Neuronal stem cell (in vitro differentiated cells): Measurements from ENCODE around the gene MRM2.

Source experiments
- DNase-seq: peaks from one replicate; pipeline ENCODE4 v3.0.0-alpha.2; 2013; ENCODE audit warnings: low spot score
- H2AFZ ChIP-seq: one replicate; pipeline ENCODE4 v1.6.1; 2013; ENCODE audit warnings: mild to moderate bottlenecking, low read length, inconsistent platforms
- H2AK5ac ChIP-seq: 2 replicates; pipeline ENCODE4 v1.6.1; 2013; ENCODE audit warnings: low read depth, mild to moderate bottlenecking, inconsistent platforms, low read length, moderate library complexity, mixed read lengths
- H2BK120ac ChIP-seq: 2 replicates; pipeline ENCODE4 v1.6.1; 2013; ENCODE audit warnings: low read depth, mild to moderate bottlenecking, inconsistent platforms, low read length, moderate library complexity, mixed read lengths
- H2BK12ac ChIP-seq: one replicate; pipeline ENCODE4 v1.6.1; 2013; ENCODE audit warnings: low read length, inconsistent platforms
- H2BK15ac ChIP-seq: 2 replicates; pipeline ENCODE4 v1.6.1; 2013; ENCODE audit warnings: mild to moderate bottlenecking, low read length, inconsistent platforms, mixed read lengths
- H2BK5ac ChIP-seq: one replicate; pipeline ENCODE4 v1.6.1; 2013; ENCODE audit warnings: inconsistent platforms, mild to moderate bottlenecking, low read length, moderate library complexity
- H3K14ac ChIP-seq: one replicate; pipeline ENCODE4 v1.6.1; 2013; ENCODE audit warnings: low read length, inconsistent platforms
- H3K18ac ChIP-seq: 2 replicates; pipeline ENCODE4 v1.6.1; 2013; ENCODE audit warnings: low read length, inconsistent platforms
- H3K23ac ChIP-seq: 2 replicates; pipeline ENCODE4 v1.6.1; 2013; ENCODE audit warnings: low read depth, mild to moderate bottlenecking, mixed read lengths, low read length, inconsistent platforms; ENCODE audit not compliant: poor library complexity
- H3K27ac ChIP-seq: replicated peaks from 3 replicates; pipeline ENCODE4 v1.5.1; 2013; ENCODE audit warnings: low read length, inconsistent platforms
- H3K27me3 ChIP-seq, 3 experiments: 2 replicates each; pipeline ENCODE4 v1.6.1; 2013; ENCODE audit warnings: low read length in 3 of 3, mild to moderate bottlenecking in 2 of 3, inconsistent platforms in 1 of 3, low read depth in 1 of 3, mixed read lengths in 1 of 3, moderate library complexity in 1 of 3; ENCODE audit not compliant: control insufficient read depth in 3 of 3, insufficient read depth in 3 of 3
- H3K36me3 ChIP-seq, 2 donors: replicated peaks in 1 of 2; 2 replicates each; pipeline ENCODE4 v1.6.1; 2013; ENCODE audit warnings: low read length in 2 of 2; ENCODE audit not compliant: control insufficient read depth in 2 of 2, insufficient read depth in 2 of 2
- H3K4ac ChIP-seq: 2 replicates; pipeline ENCODE4 v1.6.1; 2013; ENCODE audit warnings: inconsistent platforms, mild to moderate bottlenecking, low read length, moderate library complexity
- H3K4me1 ChIP-seq, 2 donors: 1 replicate in 1 of 2; 2 replicates in 1 of 2; pipeline ENCODE4 v1.6.1; 2013; ENCODE audit warnings: low read length in 2 of 2, low read depth in 1 of 2; ENCODE audit not compliant: control insufficient read depth in 2 of 2, insufficient read depth in 1 of 2
- H3K4me2 ChIP-seq: one replicate; pipeline ENCODE4 v1.6.1; 2013; ENCODE audit warnings: mild to moderate bottlenecking, low read length, inconsistent platforms; ENCODE audit not compliant: insufficient read depth, poor library complexity, severe bottlenecking
- H3K4me3 ChIP-seq, 2 donors: 2 replicates each; pipeline ENCODE4 v1.5.1; 2013; ENCODE audit warnings: low read length in 2 of 2, mild to moderate bottlenecking in 2 of 2, inconsistent platforms in 1 of 2, moderate library complexity in 1 of 2
- H3K79me1 ChIP-seq: one replicate; pipeline ENCODE4 v1.6.1; 2013; ENCODE audit warnings: low read depth, mild to moderate bottlenecking, inconsistent platforms, low read length, moderate library complexity
- H3K9ac ChIP-seq: one replicate; pipeline ENCODE4 v1.6.1; 2013; ENCODE audit warnings: mild to moderate bottlenecking, low read depth, low read length, inconsistent platforms; ENCODE audit not compliant: poor library complexity
- H3K9me3 ChIP-seq, 2 donors: replicated peaks in 1 of 2; 2 replicates each; pipeline versions ENCODE3 to v1.6.1; 2013; ENCODE audit warnings: low read length in 2 of 2, mild to moderate bottlenecking in 2 of 2, inconsistent platforms in 1 of 2, low read depth in 1 of 2, mixed read lengths in 1 of 2, moderate library complexity in 1 of 2; ENCODE audit not compliant: control insufficient read depth in 2 of 2, insufficient read depth in 1 of 2
- H4K8ac ChIP-seq: one replicate; pipeline ENCODE4 v1.6.1; 2013; ENCODE audit warnings: low read depth, mild to moderate bottlenecking, inconsistent platforms, low read length, moderate library complexity
- H4K91ac ChIP-seq: one replicate; pipeline ENCODE4 v1.6.1; 2013; ENCODE audit warnings: low read length, low read depth, mild to moderate bottlenecking, inconsistent platforms; ENCODE audit not compliant: poor library complexity
- WGBS, 2 donors: extraction: QIAGEN DNeasy Blood & Tissue Kit; methylation state at CpG; one replicate each; pipeline ENCODE4 v1.1.7; 2013; ENCODE audit warnings: missing lambda C conversion rate in 2 of 2, mixed read lengths in 1 of 2; ENCODE audit not compliant: insufficient read length in 2 of 2, insufficient replicate concordance in 1 of 2; ENCODE audit errors: extremely low coverage in 2 of 2; 5-methylcytosine and 5-hydroxymethylcytosine counted together

The MRM2 gene

DNA sequence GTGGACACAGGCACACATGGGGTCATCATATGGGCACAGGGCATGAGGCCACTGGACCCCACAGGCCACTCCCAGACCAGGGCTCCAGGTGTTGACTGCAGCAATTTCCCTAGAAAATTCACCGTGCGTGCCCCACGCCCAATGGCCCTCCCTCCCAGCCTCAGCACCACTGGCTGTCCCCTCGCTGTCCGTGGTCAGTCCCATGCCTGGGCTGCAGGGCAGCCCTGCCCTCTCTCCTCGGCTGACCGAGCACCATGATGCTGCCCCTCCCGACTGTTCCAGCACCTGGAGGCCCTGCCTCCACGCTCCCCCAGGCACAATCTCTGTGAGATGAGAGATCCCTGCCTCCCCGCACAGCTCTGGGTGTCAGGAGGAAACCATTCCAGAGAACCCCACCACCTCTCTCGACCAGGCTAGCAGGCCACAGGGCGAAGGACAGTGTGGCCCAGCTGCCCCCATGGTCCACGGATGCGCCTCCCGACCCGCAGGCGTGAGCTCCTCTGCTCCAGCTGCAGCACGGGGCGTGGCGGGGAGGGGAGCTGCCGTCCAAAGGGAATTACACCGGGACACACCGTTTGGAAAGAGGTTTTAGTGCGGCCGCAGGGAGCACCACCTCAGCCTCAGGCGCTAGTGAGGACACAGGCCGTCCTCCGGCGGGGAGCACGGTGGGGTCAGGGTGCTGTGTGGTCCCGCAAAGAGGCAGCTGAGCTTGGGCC lies 12.6 kb upstream of the MRM2 start:
- no peak overlapping the region for H3K14ac ChIP-seq
- H2BK5ac ChIP-seq = peak overlapping the region; percentile 62
- H3K4me2 ChIP-seq = no peak overlapping the region
- peaks cover 0 to 2% of the 10 kb centered on the region in 2 donors for H3K9me3 ChIP-seq
- peak overlapping the region; percentile 55 for H3K23ac ChIP-seq
- no CpG with 5 or more reads among the region's 31 CpGs for WGBS, 2 donors
- DNase-seq = no peak
- no peak overlapping the region for H4K8ac ChIP-seq
- H3K18ac ChIP-seq = peak overlapping the region; percentile 64
- H3K36me3 ChIP-seq = peaks cover 22 to 81% of the 10 kb centered on the region in 2 donors
- peak overlapping the region; percentile 60 for H3K9ac ChIP-seq
- H3K27me3 ChIP-seq = no peaks in the 10 kb centered on the region
- no peak overlapping the region for H2AFZ ChIP-seq
- H3K4me3 ChIP-seq = no peak overlapping the region
- no peak overlapping the region for H2AK5ac ChIP-seq
- H2BK15ac ChIP-seq = no peak overlapping the region
- no peak overlapping the region for H2BK12ac ChIP-seq
- no peak overlapping the region for H2BK120ac ChIP-seq
- no peak overlapping the region for H4K91ac ChIP-seq
- H3K27ac ChIP-seq = no peak overlapping the region
- H3K79me1 ChIP-seq = peaks cover 6% of the 10 kb centered on the region
- no peak overlapping the region for H3K4ac ChIP-seq
- no peaks in the 10 kb centered on the region for H3K4me1 ChIP-seq

- Histone ChIP-seq H2BK120ac (no peak overlapping the region), H3K4ac (peak overlapping the region; percentile 5), H3K9ac (no peak overlapping the region), H3K4me3 (no peak overlapping the region), H3K79me1 (peaks cover 6% of the 10 kb centered on the region), H2BK12ac (no peak overlapping the region), H3K36me3 (peaks cover 24 to 75% of the 10 kb centered on the region in 2 donors), H3K9me3 (peaks cover 0 to 2% of the 10 kb centered on the region in 2 donors), H3K4me1 (no peaks in the 10 kb centered on the region), H3K14ac (no peak overlapping the region), H4K8ac (no peak overlapping the region), H2AFZ (no peak overlapping the region), H2BK5ac (peak overlapping the region; percentile 22), H2AK5ac (peak overlapping the region; percentile 75), H4K91ac (no peak overlapping the region), H3K27ac (no peak overlapping the region), H3K18ac (peak overlapping the region; percentile 64), H2BK15ac (no peak overlapping the region), H3K23ac (peak overlapping the region; percentile 89), H3K27me3 (no peaks in the 10 kb centered on the region), H3K4me2 (no peak overlapping the region)
- DNase-seq = no peak
- WGBS, 2 donors = no CpG with 5 or more reads among the region's 32 CpGs
These were observed 11.7 kb upstream of the MRM2 start for GRCh38 chr7:2253525-2254244.

GRCh38 chr7:2253021-2253420 lies 11.0 kb upstream of the MRM2 start:
- DNase-seq = no peak
- H2BK120ac ChIP-seq = no peak overlapping the region
- peaks cover 24 to 69% of the 10 kb centered on the region in 2 donors for H3K36me3 ChIP-seq
- H2BK15ac ChIP-seq = no peak overlapping the region
- H3K9me3 ChIP-seq = peaks cover 0 to 2% of the 10 kb centered on the region in 2 donors
- no peak overlapping the region for H3K4me3 ChIP-seq
- H3K27me3 ChIP-seq = no peaks in the 10 kb centered on the region
- peaks cover 6% of the 10 kb centered on the region for H3K79me1 ChIP-seq
- peak overlapping the region; percentile 75 for H2AK5ac ChIP-seq
- H3K23ac ChIP-seq = peak overlapping the region; percentile 89
- WGBS, 2 donors = no CpG with 5 or more reads among the region's 9 CpGs
- peak overlapping the region; percentile 22 for H2BK5ac ChIP-seq
- H4K91ac ChIP-seq = no peak overlapping the region
- no peak overlapping the region for H2BK12ac ChIP-seq
- no peak overlapping the region for H3K18ac ChIP-seq
- H2AFZ ChIP-seq = no peak overlapping the region
- no peak overlapping the region for H3K9ac ChIP-seq
- no peak overlapping the region for H3K4ac ChIP-seq
- H4K8ac ChIP-seq = no peak overlapping the region
- no peak overlapping the region for H3K4me2 ChIP-seq
- no peak overlapping the region for H3K14ac ChIP-seq
- H3K4me1 ChIP-seq = no peaks in the 10 kb centered on the region
- no peak overlapping the region for H3K27ac ChIP-seq
